GM12873 (cell line): Measurements from ENCODE around the gene GABBR2.

Experiments
- TF ChIP-seq, protein P1 (sequence below): IDR thresholded peaks from 2 replicates; pipeline ENCODE4 v1.5.1; 2012; ENCODE audit warnings: low read depth, mild to moderate bottlenecking, moderate library complexity, low read length, control low read depth; ENCODE audit not compliant: insufficient read depth; ENCODE audit errors: missing control alignments

GABBR2 gene

GRCh38 chr9:98280574-98280973 is 428.2 kb downstream of the GABBR2 start:
- TF ChIP-seq, protein P1, sequence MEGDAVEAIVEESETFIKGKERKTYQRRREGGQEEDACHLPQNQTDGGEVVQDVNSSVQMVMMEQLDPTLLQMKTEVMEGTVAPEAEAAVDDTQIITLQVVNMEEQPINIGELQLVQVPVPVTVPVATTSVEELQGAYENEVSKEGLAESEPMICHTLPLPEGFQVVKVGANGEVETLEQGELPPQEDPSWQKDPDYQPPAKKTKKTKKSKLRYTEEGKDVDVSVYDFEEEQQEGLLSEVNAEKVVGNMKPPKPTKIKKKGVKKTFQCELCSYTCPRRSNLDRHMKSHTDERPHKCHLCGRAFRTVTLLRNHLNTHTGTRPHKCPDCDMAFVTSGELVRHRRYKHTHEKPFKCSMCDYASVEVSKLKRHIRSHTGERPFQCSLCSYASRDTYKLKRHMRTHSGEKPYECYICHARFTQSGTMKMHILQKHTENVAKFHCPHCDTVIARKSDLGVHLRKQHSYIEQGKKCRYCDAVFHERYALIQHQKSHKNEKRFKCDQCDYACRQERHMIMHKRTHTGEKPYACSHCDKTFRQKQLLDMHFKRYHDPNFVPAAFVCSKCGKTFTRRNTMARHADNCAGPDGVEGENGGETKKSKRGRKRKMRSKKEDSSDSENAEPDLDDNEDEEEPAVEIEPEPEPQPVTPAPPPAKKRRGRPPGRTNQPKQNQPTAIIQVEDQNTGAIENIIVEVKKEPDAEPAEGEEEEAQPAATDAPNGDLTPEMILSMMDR, result no peak

GRCh38 chr9:98280162-98280561 is 428.6 kb downstream of the GABBR2 start:
- TF ChIP-seq, protein P1, result no peak

DNA sequence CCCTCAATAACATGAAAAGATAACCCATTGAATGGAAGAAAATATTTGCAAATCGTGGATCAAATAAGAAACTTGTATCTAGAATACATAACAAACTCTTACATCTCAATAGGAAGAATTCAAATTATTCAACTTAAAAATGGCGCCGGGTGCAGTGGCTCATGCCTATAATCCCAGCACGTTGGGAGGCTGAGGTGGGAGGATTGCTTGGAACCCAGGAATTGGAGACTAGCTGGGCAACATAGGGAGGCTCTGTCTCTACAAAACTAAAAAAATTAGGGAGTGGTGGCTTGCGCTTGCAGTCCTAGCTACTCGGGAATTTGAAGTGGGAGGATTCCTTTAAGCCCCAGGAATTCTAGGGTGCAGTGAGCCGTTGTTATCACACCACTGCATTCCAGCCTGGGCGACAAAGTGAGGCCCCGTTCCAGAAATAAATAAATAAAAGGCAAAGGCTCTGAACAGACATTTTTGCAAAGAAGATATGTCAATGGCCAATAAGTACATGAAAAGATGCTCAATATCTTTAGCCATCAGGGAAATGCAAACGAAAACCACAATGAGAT is 431.7 kb downstream of the GABBR2 start:
- TF ChIP-seq, protein P1, result no peak

DNA sequence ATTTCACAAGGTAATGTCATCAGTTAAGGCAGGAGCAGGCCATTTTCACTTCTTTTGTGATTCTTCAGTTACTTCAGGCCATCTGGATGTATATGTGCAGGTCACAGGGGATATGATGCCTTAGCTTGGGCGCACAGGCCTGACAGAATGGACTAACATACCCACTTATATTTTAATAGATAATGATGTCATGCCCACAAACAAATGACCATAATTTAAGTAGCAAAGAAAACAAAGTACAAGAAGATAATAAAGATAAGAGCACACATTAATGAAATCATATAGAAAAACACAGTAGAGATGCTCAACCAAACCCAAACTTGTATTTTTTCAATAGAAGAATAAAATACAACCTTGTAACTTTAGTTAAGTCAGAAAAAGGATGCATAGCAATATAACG is 433.6 kb downstream of the GABBR2 start:
- TF ChIP-seq, protein P1, result no peak

DNA sequence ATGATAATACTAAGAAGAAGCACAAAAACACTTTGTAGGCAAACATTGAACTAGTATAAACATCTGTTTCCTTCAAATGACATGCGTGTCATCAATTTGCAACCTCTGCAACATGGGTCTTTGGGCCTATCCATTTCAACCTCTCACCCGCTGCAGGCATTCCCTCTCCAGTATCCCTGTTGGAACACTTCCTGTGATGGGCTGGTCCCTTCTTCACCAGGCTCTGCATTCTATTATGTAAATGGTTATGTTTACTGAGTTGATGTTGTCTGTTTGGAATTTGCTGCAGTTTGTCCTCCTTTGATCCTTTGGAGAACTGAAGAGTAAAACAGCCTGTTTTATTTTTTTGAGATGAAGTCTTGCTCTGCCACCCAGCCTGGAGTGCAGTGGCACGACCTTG is 436.7 kb downstream of the GABBR2 start:
- TF ChIP-seq, protein P1, result no peak

DNA sequence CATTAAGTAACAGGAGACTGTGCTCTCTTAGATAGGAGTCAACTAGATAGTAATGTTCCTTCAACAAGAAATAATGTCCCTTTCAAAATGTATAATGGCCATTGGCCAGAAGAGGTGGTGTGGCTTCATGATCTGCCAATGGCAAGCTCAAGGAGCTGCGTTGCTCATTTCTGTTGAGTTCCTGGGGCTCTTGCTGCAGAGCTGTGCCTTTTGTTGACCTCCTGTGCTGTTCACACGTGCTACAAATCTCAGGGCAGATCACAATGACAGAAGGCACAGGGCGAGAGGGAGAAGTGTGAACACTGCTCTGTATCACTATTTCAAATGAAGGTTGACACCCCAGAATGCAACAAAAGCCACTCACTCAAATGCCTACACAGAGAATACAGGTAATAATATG is 437.3 kb downstream of the GABBR2 start:
- TF ChIP-seq, protein P1, result no peak

- TF ChIP-seq, protein P1, result no peak
These were observed 444.2 kb downstream of the GABBR2 start for GRCh38 chr9:98264516-98264915.
